ENCODE data around the gene SRCAP.

SRCAP gene

DNA sequence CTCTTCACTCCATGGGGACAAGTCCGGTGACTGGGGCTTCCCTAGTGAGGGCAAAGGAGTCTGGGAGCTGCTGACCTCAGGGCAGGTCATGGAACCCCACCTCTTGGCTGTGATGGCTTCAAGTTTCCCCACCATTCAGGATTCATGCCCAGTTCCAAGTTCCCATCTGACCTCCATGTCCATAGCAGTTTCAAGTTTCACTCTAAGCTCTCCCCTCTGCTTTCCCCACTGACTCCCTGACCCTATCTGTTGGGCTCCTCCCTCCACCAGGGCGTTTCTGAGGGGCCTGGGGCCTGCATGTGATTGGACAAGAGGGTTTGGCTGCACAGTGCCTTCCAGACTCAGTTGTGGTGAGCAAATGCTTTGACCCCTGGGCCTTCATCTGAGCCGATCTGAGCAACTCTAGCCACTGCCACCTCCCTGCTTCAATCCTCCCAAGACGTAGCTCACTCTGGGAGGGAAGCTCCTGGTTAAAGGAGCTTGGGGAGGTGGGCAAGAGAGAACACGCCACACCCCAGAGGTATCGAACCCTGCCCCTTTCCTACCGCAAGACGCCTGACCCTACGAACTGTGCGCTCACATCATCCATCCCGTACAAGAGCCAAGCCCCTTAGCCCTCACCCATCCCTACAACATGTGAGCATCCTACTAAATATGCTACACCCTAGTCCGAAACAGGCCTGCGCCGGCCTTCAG, 79.7 kb downstream of the SRCAP start:
- no peak for DNase-seq

DNA sequence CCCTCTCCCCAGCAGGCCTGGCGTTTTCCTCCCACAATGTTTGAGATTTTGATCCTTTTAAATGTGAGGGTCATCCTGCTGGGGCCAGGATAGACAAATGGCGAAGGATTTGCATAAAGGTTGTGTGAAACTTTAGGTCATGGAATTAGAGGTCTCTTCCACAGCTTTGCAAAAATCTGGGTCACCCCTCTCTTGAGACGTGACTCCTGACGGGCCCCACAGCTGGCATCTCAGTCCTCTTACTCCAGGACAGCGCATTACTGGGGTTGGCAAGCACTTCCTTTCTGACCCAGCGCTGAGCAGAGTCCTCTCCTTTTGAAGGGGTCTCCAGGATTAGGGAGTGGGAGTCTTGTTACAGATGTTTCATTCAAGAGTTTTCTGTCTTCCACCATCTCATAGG, 80.6 kb downstream of the SRCAP start:
- no peak for DNase-seq

DNA sequence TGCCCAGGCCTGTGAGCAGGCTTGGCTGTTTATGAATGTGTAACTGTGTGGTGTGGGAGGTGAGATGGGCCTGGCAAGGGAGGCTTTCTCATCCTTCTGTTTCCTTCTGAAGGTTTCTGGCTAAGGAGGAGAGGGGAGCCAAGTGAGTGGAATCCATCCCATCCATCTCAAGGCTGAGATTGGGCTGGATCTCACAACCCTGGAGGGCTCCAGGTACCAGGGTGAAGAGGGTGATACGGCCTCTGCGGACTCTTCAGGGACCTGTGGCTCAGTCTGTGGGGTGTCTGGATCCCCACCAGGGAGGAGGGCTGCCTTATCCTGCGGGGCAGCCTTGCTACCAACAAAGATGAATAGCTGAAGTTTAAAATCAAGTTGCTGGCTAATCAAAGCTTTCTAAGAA, 81.0 kb downstream of the SRCAP start:
- DNase-seq: no peak

DNA sequence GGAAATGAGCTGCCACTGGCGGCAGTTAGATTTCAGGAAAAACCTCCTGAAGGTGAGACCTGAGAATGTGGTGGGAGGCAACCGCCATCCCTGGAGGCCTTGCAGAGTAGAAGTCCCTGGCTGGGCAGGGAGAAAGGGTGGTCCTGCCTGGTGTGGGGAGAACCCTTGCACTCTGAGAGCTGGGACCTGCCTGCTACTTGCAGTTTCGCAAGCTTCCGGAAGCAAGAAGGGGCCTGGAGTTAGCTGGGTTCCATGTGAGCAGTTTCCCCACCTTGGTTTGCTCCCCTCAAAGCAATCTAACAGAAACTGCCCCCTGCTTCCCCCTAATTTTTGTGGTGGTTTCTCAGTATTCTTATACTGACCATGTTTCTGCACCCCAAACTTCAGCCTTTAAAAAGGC, 81.6 kb downstream of the SRCAP start:
- no peak for DNase-seq

DNA sequence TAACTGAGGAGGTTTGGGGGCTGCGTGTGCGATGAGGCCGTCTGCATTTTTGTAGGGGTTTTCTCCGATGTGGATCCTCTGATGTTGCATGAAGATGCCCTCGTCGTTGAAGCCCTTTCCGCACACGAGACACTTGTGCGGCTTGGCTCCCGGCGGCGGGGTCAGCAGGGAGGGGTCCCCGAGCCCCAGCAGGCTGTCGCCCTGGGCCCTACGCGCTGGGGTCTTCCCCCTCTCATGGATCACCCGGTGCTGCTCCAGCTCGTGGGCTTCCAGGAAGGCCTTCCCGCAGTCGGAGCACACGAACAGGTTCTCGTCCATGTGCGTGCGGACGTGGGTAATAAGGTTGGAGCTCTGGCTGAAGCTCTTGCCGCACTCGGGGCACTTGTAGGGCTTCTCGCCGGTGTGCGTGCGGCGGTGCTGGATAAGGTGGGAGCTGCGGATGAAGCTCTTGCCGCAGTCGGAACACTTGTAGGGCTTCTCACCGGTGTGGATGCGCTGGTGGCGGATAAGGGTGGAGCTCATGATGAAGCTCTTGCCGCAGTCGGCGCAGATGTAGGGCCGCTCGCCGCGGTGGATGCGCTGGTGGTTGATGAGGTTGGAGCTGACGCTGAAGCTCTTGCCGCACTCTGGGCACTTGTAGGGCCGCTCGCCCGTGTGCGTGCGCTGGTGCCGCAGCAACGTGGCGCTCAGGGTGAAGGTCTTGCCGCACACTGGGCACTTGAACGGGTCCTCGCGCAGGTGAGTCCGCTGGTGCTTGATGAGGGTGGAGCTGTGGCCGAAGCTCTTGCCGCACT, 83.7 kb downstream of the SRCAP start:
- no peak for DNase-seq

DNA sequence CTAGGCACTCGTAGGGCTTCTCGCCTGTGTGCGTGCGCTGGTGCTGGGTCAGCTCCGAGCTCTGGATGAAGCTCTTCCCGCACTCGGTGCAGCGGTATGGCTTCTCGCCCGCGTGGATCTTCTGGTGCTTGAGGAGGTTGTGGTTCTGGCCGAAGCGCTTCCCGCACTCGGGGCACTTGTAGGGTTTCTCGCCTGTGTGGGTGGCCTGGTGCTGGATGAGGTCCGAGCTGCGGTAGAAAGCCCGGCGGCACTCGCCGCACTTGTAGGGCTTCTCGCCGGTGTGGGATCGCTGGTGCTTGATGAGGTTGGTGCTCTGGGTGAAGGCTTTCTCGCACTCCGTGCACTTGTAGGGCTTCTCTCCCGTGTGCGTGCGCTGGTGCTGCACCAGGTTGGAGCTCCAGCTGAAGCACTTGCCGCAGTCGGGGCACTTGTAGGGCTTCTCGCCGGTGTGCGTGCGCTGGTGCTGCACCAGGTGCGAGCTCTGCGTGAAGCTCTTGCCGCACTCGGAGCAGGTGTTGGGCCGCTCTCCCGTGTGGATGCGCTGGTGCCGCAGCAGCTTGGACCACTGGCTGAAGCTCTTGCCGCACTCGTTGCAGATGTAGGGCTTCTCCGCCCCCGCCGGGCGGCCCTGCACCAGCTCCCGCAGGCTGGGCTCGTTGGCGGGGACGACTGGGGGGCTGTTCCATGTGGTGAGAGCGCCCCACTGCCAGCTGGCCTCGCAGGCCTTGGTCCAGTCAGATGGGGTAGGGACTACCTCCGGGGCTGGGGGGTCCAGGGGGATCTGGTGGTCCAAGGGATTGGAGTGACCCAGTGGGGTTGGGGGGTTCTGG, 84.5 kb downstream of the SRCAP start:
- no peak for DNase-seq

DNA sequence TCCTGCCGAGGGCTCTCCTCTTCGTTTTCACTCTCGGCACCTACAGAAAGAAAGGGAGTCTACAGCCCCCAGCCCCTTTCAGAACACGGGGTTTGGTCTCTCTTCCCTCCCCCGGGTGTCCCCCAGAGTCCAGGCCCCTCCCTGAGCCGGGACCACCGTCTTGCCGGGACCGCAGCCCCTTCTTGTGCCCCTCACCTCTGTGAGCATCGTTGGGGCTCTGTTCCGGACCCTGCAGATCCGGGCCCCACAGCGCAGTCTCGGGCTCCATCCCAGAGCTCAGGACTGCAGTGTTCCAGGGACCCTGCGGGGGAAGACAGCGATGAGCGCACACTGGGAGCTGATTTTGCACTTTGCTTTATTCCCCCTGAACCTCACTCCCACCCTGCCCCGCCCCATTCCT, 85.2 kb downstream of the SRCAP start:
- DNase-seq: no peak

DNA sequence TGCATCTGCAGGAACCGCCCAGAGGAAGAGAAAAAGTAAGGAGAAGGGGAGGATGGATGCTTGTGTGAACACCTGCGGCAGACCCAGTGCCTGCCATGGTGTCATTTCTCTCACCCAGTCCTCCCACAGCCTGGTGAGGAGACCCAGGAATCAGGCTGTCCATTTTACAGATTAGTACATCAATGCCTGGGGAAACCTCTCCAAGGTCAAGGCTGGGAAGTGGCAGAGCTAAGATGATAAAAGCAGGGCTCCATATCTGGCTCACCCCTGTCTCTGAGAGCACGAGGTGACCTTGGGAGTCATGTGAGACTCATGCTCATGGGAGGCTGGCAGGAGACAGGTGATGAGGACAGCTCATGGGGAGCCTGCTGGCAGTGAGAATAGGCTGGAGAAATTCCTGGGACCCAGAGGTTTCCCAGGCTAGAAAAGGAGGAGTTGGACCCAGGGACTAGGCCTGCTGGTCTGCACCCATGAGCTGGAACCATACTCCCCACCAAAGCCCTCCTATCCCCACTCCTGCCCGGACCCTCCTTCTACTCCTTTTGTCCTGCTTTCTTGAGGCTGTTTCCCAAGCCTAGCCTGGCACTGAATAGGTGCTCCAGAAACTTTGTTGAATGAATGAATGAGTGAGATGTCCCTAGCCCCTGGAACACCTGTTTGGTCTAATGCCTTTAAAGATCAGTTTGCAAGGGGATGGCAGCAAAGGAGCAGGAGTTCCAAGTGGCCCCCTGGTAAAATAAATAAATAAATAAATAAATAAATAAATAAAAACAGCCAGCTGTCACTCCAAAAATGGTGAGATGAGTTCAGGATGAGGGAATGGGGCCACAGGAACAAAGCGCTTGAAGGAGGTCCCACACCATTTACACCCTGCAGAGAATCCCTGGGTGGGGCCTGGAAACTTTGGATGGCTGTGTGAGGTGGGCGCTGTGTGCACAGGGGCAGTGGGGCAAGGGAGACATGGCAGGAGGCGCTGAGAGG, 86.4 kb downstream of the SRCAP start:
- DNase-seq: no peak

DNA sequence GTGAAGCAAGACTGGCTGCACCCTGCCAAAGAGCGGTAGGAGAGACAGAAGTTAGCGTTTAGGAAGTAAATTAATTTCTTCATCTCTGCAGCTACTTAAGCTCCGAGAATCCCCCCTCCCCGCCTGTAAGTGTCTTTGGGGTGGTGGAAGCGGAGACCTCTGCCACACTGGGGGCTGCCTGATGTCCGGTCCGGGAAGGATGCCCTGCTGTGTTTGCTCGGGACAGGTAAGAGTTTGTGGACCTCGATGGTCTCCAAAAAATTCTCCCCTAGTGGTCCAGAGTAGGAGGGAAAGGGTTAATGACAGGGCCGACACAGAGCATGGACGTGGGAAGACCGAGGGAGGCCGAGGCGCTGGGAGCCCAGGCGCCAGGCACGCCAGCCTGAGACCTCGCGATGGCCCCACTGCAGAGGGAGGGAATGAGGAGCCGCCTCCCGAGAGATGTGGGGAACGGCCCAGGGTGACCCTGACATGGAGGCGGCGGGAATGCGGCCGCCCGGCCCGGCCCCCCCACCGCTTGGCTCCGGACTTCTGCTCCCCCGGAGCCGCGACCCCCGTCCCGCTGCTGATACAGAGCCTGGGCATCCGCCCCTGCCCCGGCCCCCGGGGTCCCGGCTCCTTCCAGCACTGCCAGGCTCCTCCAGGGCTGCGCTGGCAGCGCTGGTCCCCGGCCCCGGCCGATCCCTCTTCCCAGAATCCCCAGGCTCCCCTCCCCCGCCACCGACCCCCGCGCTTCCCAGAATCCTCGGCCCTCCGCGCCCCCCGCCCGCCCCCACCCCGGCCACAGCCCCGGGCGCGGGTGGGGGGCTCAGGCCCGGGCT, 87.4 kb downstream of the SRCAP start:
- no peak for DNase-seq

DNA sequence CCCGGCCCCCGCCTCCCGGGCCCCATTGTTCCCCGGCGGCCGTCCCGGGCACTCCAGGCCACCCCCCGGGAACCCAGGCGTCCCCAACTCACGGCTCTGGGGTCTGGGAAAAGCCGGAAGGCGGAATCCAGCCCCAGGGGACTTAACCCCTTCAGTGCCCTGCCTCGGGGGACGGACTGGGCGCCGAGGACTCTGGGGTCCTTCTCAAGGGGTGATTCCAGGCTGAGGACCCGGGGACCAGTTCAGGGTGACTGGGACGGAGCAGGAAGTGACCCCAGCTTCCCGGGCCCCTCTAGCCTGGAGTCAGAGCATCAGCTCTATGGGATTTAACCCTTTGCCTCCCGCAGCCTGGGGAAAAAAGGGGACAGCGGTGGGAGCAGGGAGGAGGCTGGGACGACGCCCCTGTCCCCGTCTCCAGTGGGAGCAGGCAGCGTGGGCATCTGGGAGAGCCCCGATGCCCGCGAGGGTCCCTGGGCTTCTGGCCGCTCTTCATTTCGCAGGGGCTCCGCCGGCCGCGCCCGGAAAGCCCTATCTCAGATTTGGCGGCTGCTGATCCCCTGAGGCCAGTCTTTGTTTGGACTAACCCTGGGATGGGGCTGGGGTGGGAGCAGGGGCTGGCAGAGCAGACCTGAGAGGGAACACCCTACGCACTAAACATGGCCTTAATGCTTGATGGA, 88.1 kb downstream of the SRCAP start, which contains the start of gene ZNF629:
ZNF629 (minus strand) TSS at position 270 of the 677 bp plus-strand sequence. CDS start 2,723 bp downstream, outside the sequence.
- DNase-seq: no peak

DNA sequence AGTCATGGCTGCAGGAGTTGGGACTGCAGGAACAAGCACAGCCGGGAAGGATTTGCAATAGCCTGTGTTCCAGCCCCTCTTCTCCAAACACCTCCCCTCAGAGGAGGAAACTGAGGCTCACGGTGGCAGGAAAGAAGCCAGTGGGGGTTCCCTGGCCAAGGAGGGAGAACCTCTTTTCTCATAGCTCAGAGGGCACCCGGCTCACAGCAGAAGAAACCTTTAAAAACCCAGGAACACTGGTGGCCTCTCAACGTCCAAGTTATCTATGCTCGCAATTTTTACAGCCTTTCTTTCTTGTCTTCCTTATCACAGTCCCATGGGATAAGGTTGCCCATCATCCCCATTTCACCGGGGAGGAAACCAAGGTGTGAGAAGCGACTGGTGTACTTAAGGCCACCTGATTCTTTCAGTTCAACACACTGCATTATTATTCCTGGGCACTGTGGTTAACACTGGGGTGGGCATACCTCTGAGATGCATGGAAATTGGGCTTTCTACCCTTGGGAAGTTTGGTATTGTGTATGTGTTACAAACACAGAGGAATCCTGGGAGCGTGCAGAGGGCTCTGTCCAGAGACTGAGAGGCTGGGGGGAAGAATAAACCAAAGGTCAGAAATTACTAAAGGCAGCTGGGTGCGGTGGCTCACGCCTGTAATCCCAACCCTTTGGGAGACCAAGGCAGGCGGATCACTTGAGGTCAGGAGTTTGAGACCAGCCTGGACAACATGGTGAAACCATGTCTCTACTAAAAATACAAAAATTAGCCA, 88.8 kb downstream of the SRCAP start:
- no peak for DNase-seq
